ENCODE results near the gene ZNF536. TPM values are rescaled to one million over a fixed set of nuclear protein-coding genes. Genes with fewer than 3 reads are reported as not detected.

ZNF536 gene
- under 1 TPM in 4 of 6 donors, not detected in 2; 0.34 to 0.78 (median 0.71) TPM for total RNA-seq

GRCh38 chr19:30371960-30372824 lies at the start of gene ZNF536:
Gene ZNF536 (plus strand): TSS chr19:30372384. CDS start chr19:30443563, 71,179 bp downstream.
- no peak for ATAC-seq (ENCODE audit: low FRiP score in 2 of 2)
- no peak for DNase-seq
- Histone ChIP-seq H3K27me3 (peaks cover 0 to 12% (median 4%) of the 10 kb centered on the region in 4 donors), H3K4me3 (no peak within 1 kb of the TSS), H3K36me3 (no peaks in the 10 kb centered on the region), H3K4me1 (peaks cover 0 to 4% (median 0%) of the 10 kb centered on the region in 4 donors), H3K9me3 (no peaks in the 10 kb centered on the region), H3K27ac (no peak within 1 kb of the TSS)
- TF ChIP-seq CTCF (IDR thresholded peaks at IDR 0.05) (no peak), POLR2A (IDR thresholded peaks at IDR 0.05) (no peak), EP300 (IDR thresholded peaks at IDR 0.05) (no peak), POLR2AphosphoS5 (IDR thresholded peaks at IDR 0.05) (no peak)
- WGBS, 2 donors = 65 to 66% methylated on average over 9 of the region's 9 CpGs

- Histone ChIP-seq H3K36me3 (no peaks in the 10 kb centered on the region), H3K4me1 (no peaks in the 10 kb centered on the region), H3K27me3 (no peaks in the 10 kb centered on the region), H3K4me3 (no peak overlapping the region), H3K27ac (no peak overlapping the region), H3K9me3 (no peaks in the 10 kb centered on the region)
- ATAC-seq (ENCODE audit: low FRiP score in 2 of 2) = no peak
- no peak for DNase-seq
- 69 to 93% methylated on average over 6 of the region's 6 CpGs for WGBS, 2 donors
- no peak for TF ChIP-seq POLR2A (IDR thresholded peaks at IDR 0.05)
- TF ChIP-seq CTCF (IDR thresholded peaks at IDR 0.05) = no peak
- no peak for TF ChIP-seq EP300 (IDR thresholded peaks at IDR 0.05)
These were observed 49.4 kb upstream of the ZNF536 start for GRCh38 chr19:30322641-30323320.

- H3K36me3 ChIP-seq = no peaks in the 10 kb centered on the region
- no peak for TF ChIP-seq POLR2A (IDR thresholded peaks at IDR 0.05)
- no peak for TF ChIP-seq CTCF (IDR thresholded peaks at IDR 0.05)
- TF ChIP-seq EP300 (IDR thresholded peaks at IDR 0.05) = no peak
- no peak for TF ChIP-seq POLR2AphosphoS5 (IDR thresholded peaks at IDR 0.05)
- no peak for ATAC-seq (ENCODE audit: low FRiP score in 2 of 2)
These were observed 48.3 kb upstream of the ZNF536 start for GRCh38 chr19:30323904-30324303.

GRCh38 chr19:30324982-30325381 lies 47.2 kb upstream of the ZNF536 start:
- ATAC-seq (ENCODE audit: low FRiP score in 2 of 2) = no peak
- Histone ChIP-seq H3K27ac (no peak overlapping the region), H3K36me3 (no peaks in the 10 kb centered on the region), H3K27me3 (no peaks in the 10 kb centered on the region), H3K4me1 (no peaks in the 10 kb centered on the region), H3K9me3 (no peaks in the 10 kb centered on the region), H3K4me3 (no peak overlapping the region)
- TF ChIP-seq POLR2AphosphoS5 (IDR thresholded peaks at IDR 0.05) (no peak), POLR2A (IDR thresholded peaks at IDR 0.05) (no peak), CTCF (IDR thresholded peaks at IDR 0.05) (no peak), EP300 (IDR thresholded peaks at IDR 0.05) (no peak)
- WGBS, 2 donors = 60 to 90% methylated on average over 2 to 7 of the region's 7 CpGs
- DNase-seq = no peak

More at GRCh38 chr19:30323904-30324303, 48.3 kb upstream of the ZNF536 start:
- DNase-seq = no peak
- Histone ChIP-seq H3K27ac (no peak overlapping the region), H3K9me3 (no peaks in the 10 kb centered on the region), H3K4me1 (no peaks in the 10 kb centered on the region), H3K4me3 (no peak overlapping the region), H3K27me3 (no peaks in the 10 kb centered on the region)
